ENCODE data around the gene TSPAN18. TPM values are rescaled to one million over a fixed set of nuclear protein-coding genes. Genes with fewer than 3 reads are reported as not detected.

Gene TSPAN18
- total and polyA plus RNA-seq, 2 experiments from 2014 or later, result 9.5 to 21.5 TPM

GRCh38 chr11:44849922-44850321, 123.2 kb downstream of the TSPAN18 start:
- Histone ChIP-seq H3K4me1 (ENCODE audit: insufficient read depth) (peaks cover 8% of the 10 kb centered on the region), H4K20me1 (ENCODE audit: insufficient read depth, poor library complexity, severe bottlenecking) (no peaks in the 10 kb centered on the region), H3K9me2 (replicated peaks; ENCODE audit: insufficient read depth) (no peaks in the 10 kb centered on the region), H3K79me2 (no peaks in the 10 kb centered on the region), H3K27me3 (no peaks in the 10 kb centered on the region), H3K4me3 (no peak overlapping the region), H3K9me3 (ENCODE audit: low read depth) (no peaks in the 10 kb centered on the region), H3K36me3 (replicated peaks; ENCODE audit: insufficient read depth, low read depth) (no peaks in the 10 kb centered on the region), H3K4me2 (no peak overlapping the region), H3K27ac (no peak overlapping the region), H2AFZ (no peak overlapping the region)
- TF ChIP-seq, protein P1, sequence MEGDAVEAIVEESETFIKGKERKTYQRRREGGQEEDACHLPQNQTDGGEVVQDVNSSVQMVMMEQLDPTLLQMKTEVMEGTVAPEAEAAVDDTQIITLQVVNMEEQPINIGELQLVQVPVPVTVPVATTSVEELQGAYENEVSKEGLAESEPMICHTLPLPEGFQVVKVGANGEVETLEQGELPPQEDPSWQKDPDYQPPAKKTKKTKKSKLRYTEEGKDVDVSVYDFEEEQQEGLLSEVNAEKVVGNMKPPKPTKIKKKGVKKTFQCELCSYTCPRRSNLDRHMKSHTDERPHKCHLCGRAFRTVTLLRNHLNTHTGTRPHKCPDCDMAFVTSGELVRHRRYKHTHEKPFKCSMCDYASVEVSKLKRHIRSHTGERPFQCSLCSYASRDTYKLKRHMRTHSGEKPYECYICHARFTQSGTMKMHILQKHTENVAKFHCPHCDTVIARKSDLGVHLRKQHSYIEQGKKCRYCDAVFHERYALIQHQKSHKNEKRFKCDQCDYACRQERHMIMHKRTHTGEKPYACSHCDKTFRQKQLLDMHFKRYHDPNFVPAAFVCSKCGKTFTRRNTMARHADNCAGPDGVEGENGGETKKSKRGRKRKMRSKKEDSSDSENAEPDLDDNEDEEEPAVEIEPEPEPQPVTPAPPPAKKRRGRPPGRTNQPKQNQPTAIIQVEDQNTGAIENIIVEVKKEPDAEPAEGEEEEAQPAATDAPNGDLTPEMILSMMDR (IDR thresholded peaks at IDR 0.05; ENCODE audit: poor library complexity), result no peak
- WGBS (ENCODE audit: low lambda C conversion rate, missing lambda C conversion rate), result 89% methylated on average over 8 of the region's 8 CpGs
- no peak for DNase-seq (ENCODE audit: low spot score)

DNA sequence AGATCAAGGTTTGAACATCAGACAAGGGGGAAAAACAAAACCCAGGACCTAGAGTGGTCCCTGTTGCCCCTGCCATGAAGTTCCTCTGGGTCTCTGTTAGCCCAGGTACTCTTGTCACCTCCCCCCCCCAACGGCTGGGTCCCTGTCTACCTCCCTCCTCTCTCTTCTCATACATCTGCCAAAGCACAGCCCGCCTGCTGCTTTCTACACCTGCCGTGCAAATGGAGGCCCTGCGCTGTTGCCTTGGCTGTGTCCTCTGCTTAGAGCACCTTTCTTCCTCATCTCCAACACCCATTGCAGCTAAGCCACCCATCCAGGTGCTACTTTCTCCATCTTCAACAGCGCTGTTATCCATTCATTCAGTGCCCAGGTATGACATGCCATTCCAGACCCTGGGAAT, 124.7 kb downstream of the TSPAN18 start:
- Histone ChIP-seq H3K4me3 (no peak overlapping the region), H3K9me2 (replicated peaks; ENCODE audit: insufficient read depth) (no peaks in the 10 kb centered on the region), H3K4me1 (ENCODE audit: insufficient read depth) (peaks cover 10% of the 10 kb centered on the region), H4K20me1 (ENCODE audit: insufficient read depth, poor library complexity, severe bottlenecking) (no peaks in the 10 kb centered on the region), H2AFZ (no peak overlapping the region), H3K27me3 (no peaks in the 10 kb centered on the region), H3K27ac (no peak overlapping the region), H3K36me3 (replicated peaks; ENCODE audit: insufficient read depth, low read depth) (no peaks in the 10 kb centered on the region), H3K79me2 (no peaks in the 10 kb centered on the region), H3K4me2 (no peak overlapping the region), H3K9me3 (ENCODE audit: low read depth) (no peaks in the 10 kb centered on the region)
- no peak for TF ChIP-seq EZH2phosphoT487 (IDR thresholded peaks at IDR 0.05; ENCODE audit: low read depth, severe bottlenecking, unreplicated experiment)
- TF ChIP-seq EZH2 (IDR thresholded peaks at IDR 0.05; ENCODE audit: borderline replicate concordance), result no peak
- TF ChIP-seq, protein P1 (IDR thresholded peaks at IDR 0.05; ENCODE audit: poor library complexity), result no peak
- 87% methylated on average over 5 of the region's 5 CpGs for WGBS (ENCODE audit: low lambda C conversion rate, missing lambda C conversion rate)
- DNase-seq (ENCODE audit: low spot score), result no peak

- TF ChIP-seq, protein P1 (IDR thresholded peaks at IDR 0.05; ENCODE audit: poor library complexity), result no peak
- TF ChIP-seq EZH2 (IDR thresholded peaks at IDR 0.05; ENCODE audit: borderline replicate concordance) (no peak), EZH2phosphoT487 (IDR thresholded peaks at IDR 0.05; ENCODE audit: low read depth, severe bottlenecking, unreplicated experiment) (no peak)
- no peaks in the 10 kb centered on the region for H3K79me2 ChIP-seq
Observed at GRCh38 chr11:44852159-44852747, 125.5 kb downstream of the TSPAN18 start.

DNA sequence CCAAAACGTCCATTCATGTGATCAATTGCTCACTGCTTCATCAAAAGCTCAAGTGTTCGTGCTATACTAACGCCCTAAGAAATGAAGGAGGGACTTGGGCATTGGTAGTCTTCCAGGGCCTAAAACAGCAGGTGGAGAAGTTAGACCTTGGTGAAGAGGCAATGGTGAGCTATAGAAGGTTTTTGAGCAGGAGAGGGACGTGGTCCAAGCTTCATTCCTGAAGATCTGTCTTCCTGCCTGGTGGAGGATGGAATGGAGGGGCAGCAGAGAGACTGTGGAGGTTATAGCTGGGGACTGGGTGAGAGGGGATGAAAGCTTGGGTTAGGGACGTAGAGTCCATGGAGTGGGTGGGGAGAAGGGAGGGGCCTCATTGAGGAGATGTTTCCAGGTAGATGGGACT, 126.2 kb downstream of the TSPAN18 start:
- no peak for TF ChIP-seq EZH2 (IDR thresholded peaks at IDR 0.05; ENCODE audit: borderline replicate concordance)
- TF ChIP-seq, protein P1 (IDR thresholded peaks at IDR 0.05; ENCODE audit: poor library complexity), result no peak
- TF ChIP-seq EZH2phosphoT487 (IDR thresholded peaks at IDR 0.05; ENCODE audit: low read depth, severe bottlenecking, unreplicated experiment), result no peak

More at GRCh38 chr11:44852159-44852747, 125.5 kb downstream of the TSPAN18 start:
- H3K9me2 ChIP-seq (replicated peaks; ENCODE audit: insufficient read depth), result no peaks in the 10 kb centered on the region
- DNase-seq (ENCODE audit: low spot score), result no peak
- no peaks in the 10 kb centered on the region for H3K9me3 ChIP-seq (ENCODE audit: low read depth)
- H3K4me3 ChIP-seq, result no peak overlapping the region
- H3K36me3 ChIP-seq (replicated peaks; ENCODE audit: insufficient read depth, low read depth), result no peaks in the 10 kb centered on the region
- peaks cover 10% of the 10 kb centered on the region for H3K4me1 ChIP-seq (ENCODE audit: insufficient read depth)
- H3K27ac ChIP-seq, result no peak overlapping the region
- H2AFZ ChIP-seq, result no peak overlapping the region
- no peak overlapping the region for H3K4me2 ChIP-seq
- no peaks in the 10 kb centered on the region for H4K20me1 ChIP-seq (ENCODE audit: insufficient read depth, poor library complexity, severe bottlenecking)
- no peaks in the 10 kb centered on the region for H3K27me3 ChIP-seq
- 65% methylated on average over 2 of the region's 2 CpGs for WGBS (ENCODE audit: low lambda C conversion rate, missing lambda C conversion rate)

More for the DNA sequence above, 126.2 kb downstream of the TSPAN18 start:
- H3K27me3 ChIP-seq, result no peaks in the 10 kb centered on the region
- H3K9me3 ChIP-seq (ENCODE audit: low read depth), result no peaks in the 10 kb centered on the region
- no peaks in the 10 kb centered on the region for H4K20me1 ChIP-seq (ENCODE audit: insufficient read depth, poor library complexity, severe bottlenecking)
- no peak for DNase-seq (ENCODE audit: low spot score)
- no peak overlapping the region for H2AFZ ChIP-seq
- H3K4me2 ChIP-seq, result no peak overlapping the region
- no peaks in the 10 kb centered on the region for H3K36me3 ChIP-seq (replicated peaks; ENCODE audit: insufficient read depth, low read depth)
- H3K4me3 ChIP-seq, result no peak overlapping the region
- WGBS (ENCODE audit: low lambda C conversion rate, missing lambda C conversion rate), result 73% methylated on average over 5 of the region's 5 CpGs
- H3K27ac ChIP-seq, result no peak overlapping the region
- H3K79me2 ChIP-seq, result no peaks in the 10 kb centered on the region
- H3K9me2 ChIP-seq (replicated peaks; ENCODE audit: insufficient read depth), result no peaks in the 10 kb centered on the region
- H3K4me1 ChIP-seq (ENCODE audit: insufficient read depth), result peaks cover 10% of the 10 kb centered on the region
